SHP77 treated with DMSO at 0.1 percent for 48 hours (cell line): ENCODE data around the gene ARPP19.
"Not testable (repeated sequence)": the region's sequence is repeated elsewhere in the genome, so short reads cannot be mapped to it uniquely, and the experiment has no call there.

Source experiments
- DNase-seq: peaks from one replicate; lab custom pipeline; 2025; lab: John Stamatoyannopoulos, UW

Gene ARPP19

DNA sequence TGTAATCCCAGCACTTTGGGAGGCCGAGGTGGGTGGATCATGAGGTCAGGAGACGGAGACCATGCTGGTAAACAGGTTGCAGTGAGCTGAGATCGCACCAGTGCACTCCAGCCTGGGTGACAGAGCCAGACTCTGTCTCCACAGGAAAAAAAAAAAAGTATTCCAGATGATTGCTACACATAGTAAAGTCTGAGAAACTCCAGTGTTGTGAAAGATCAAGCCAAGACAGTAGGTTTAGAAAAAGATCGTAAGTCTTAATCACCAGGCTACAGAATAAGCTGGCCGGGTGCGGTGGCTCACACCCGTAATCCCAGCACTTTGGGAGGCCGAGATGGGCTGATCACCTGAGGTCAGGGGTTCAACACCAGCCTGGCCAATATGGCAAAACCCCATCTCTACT lies 56.0 kb downstream of the ARPP19 start:
- DNase-seq: not testable (repeated sequence)

DNA sequence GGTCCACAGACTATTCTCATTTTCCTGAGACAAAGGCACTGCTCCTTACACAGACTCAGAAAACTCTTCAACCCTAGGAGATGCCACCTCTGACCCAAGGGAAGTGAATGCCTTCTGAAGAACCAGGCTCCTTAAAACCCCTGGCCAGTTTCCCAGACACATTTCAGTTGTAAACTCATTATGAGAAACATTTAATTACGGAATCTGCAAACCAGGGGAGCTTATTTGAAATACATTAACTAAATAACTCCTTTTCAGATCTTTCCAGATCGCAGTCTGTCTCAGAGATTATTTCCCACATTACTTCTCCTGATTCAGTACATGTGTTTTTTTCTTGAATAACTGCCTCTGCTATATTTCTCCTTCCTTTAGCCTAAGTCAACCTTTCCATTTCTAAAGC lies 57.7 kb downstream of the ARPP19 start:
- DNase-seq: no peak

DNA sequence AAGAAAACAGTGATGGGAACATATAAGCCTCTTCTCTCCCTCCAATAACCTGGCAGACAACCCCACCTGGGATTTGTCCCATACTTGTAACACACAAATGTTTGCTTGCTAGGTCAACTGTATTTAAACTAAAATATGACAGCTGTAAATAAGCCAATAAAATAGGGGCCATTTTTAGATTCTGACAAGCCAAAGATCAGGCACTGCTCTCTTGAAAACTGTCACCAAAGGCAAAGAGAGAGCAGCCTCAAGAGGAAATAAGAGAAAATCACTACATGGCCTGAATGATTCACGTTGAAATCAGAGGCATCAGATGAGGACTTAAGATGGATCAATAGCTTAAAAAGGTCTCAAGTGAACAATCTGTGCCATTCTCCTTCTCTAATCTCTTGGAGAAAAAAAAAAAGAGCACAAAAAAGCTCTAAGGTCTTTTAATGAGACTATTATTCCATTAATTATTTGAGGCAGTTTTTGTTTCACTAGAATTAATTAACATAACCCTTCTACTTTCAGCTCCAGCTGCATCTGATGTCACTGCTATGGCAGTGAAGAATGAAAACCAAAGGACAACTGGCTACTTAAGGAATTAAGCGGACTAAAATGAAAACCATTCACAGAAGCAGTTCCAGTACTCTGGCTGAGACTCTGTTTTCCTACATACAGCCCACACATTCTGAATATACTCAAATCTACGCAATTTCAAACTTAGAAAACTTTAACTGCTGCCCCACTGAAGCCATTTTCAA lies 59.2 kb downstream of the ARPP19 start:
- DNase-seq: no peak

DNA sequence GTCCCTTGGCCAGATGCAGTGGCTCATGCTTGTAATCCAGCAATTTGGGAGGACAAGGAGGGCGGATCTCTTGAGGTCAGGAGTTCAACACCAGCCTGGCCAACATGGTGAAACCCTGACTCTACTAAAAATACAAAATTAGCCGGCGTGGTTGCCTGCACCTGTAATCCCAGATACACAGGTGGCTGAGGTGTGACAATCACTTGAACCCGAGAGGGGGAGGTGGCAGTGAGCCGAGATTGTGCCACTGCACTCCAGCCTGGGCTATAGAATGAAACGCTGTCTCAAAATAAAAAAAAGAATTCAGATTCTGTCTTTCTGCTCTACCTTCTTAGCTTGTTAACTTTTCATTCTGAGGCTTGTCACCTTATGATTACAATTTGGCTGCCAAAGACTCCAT lies 62.3 kb downstream of the ARPP19 start:
- no peak for DNase-seq

DNA sequence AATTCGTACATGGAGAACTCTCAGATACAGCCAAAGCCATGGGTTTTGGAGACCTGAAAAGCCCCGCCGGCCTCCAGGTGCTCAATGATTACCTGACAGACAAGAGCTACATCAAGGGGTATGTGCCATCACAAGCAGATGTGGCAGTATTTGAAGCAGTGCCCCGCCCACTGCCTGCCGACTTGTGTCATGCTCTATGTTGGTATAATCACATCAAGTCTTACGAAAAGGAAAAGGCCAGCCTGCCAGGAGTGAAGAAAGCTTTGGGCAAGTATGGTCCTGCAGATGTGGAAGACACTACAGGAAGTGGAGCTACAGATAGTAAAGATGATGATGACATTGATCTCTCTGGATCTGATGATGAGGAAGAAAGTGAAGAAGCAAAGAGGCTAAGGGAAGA lies 63.7 kb downstream of the ARPP19 start:
- no peak for DNase-seq

DNA sequence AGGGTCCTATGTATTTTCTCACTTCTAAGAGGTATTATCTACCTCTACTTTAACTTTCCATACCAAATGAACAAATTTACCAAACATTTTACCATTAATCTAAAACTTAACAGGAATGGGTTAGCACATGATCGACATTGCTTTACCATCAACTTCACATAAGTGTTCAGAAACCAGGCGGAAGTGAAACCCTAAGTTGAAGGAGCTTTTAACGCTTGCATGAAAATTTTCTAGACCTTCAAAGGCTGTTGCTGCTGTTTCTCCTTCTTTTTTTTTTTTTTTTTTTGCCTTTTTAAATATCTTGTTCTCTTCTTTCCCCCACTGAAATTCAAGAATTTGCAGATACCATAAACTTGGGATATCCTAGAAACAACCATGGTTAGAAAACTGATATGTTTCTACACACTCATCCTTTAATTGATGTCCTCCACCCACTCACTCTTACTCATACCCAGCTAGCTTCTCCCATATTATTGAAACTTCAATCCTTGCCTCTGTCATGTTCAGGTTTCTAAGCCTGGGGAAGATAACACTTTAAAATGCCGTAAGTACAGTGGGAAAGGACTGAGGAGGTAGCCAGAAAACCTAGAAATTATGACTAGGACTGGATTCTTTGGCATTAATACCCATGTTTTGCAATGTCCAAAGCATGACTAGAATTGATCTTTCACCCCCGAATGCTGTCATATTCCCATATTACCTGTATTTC lies 64.9 kb downstream of the ARPP19 start:
- no peak for DNase-seq

DNA sequence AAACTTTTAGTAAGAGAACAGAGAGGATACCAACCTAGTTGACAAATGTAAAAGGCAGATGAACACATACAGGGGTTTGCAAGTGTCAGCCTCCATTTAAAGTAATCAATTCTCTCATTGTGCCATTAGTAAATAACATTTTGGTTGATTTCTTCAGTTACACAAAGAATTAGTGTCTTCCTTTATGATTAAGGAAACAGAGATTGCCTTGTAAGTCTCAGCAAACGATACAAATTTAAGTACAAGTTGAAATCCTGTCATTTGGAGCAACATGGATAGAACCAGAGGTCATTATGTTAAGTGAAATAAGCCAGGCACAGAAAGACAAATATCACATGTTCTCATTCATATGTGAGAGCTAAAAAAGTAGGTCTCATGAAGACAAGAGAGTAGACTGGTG lies 66.2 kb downstream of the ARPP19 start:
- no peak for DNase-seq

DNA sequence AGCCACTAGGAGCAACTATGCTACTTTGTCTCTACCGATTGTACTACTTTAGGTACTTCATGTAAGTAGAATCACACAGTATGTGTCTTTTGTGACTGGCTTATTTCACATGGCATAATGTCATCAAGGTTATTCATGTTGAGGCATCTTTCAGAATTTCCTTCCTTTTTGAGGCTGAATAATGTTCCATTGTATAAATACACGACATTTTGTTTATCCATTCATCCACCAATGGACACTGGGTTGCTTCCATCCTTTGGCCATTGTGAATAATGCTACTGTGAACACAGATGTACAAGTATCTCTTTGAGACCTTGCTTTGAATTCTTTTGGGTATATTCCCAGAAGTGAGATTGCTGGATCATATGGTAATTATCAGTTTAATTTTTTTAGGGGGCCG lies 69.3 kb downstream of the ARPP19 start:
- no peak for DNase-seq

DNA sequence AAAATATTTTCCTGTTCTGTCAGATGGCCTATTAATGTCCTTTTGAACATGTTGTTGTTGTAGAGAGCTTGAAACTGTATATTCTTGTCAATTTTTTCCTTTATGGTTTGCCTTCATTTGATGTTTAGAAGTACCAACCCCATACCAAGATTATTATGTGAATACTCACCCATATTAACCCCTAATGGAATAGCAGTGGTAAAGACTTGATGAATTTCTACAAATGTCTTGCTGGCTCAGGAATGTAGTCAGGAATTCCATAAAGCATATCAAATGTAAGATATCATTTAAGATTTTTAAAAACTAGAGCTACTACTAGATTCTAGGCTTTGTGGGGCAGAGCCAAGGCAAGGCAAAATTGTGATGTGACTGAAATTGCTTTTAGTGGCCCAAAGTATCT lies 70.1 kb downstream of the ARPP19 start:
- no peak for DNase-seq
